DMS114 treated with DMSO at 0.1 percent for 48 hours (cell line): ENCODE results near the gene SPEF2.
"Not testable (repeated sequence)": the region's sequence is repeated elsewhere in the genome, so short reads cannot be mapped to it uniquely, and the experiment has no call there.

Experiments used
- DNase-seq: peaks from one replicate; lab custom pipeline; 2025; ENCODE audit not compliant: unreplicated experiment; lab: John Stamatoyannopoulos, UW

Gene SPEF2

GRCh38 chr5:35820735-35821134 is 203.1 kb downstream of the SPEF2 start:
- DNase-seq = no peak

GRCh38 chr5:35821513-35821912 is 203.8 kb downstream of the SPEF2 start:
- DNase-seq = no peak

GRCh38 chr5:35822511-35822910 is 204.8 kb downstream of the SPEF2 start:
- DNase-seq = no peak

GRCh38 chr5:35823347-35824098 is 205.9 kb downstream of the SPEF2 start:
- DNase-seq = no peak

GRCh38 chr5:35826056-35826455 is 208.4 kb downstream of the SPEF2 start:
- DNase-seq = no peak

- no peak for DNase-seq
Measured at GRCh38 chr5:35826554-35826953, 208.9 kb downstream of the SPEF2 start.

GRCh38 chr5:35828082-35828598 is 210.5 kb downstream of the SPEF2 start:
- no peak for DNase-seq

- no peak for DNase-seq
Measured at GRCh38 chr5:35830587-35830986, 212.9 kb downstream of the SPEF2 start.

- DNase-seq = no peak
Measured at GRCh38 chr5:35832762-35833161, 215.1 kb downstream of the SPEF2 start.

GRCh38 chr5:35833224-35833623 is 215.6 kb downstream of the SPEF2 start:
- DNase-seq = no peak

- no peak for DNase-seq
Measured at GRCh38 chr5:35835796-35836742, 218.4 kb downstream of the SPEF2 start.

- no peak for DNase-seq
Measured at GRCh38 chr5:35838370-35839042, 220.8 kb downstream of the SPEF2 start.

GRCh38 chr5:35842856-35843255 is 225.2 kb downstream of the SPEF2 start:
- no peak for DNase-seq

- DNase-seq = not testable (repeated sequence)
Measured at GRCh38 chr5:35845508-35845907, 227.8 kb downstream of the SPEF2 start.

GRCh38 chr5:35847491-35847890 is 229.8 kb downstream of the SPEF2 start:
- no peak for DNase-seq

- DNase-seq = no peak
Measured at GRCh38 chr5:35847961-35848360, 230.3 kb downstream of the SPEF2 start.

GRCh38 chr5:35849860-35850259 is 232.2 kb downstream of the SPEF2 start:
- DNase-seq = no peak

GRCh38 chr5:35850967-35851680 is 233.5 kb downstream of the SPEF2 start:
- DNase-seq = no peak

GRCh38 chr5:35852084-35852734 is 234.5 kb downstream of the SPEF2 start:
- DNase-seq = no peak

- no peak for DNase-seq
Measured at GRCh38 chr5:35852773-35853172, 235.1 kb downstream of the SPEF2 start.
